Kidney (tissue), 14 donors: ENCODE data around the gene SPATA6L. TPM values are rescaled to one million over a fixed set of nuclear protein-coding genes. Genes with fewer than 3 reads are reported as not detected.

Experiments
- DNase-seq, 5 donors: peaks; one replicate each; pipeline ENCODE4 v3.0.0-alpha.2; 2013 to 2020
- FAIRE-seq: peaks from 2 replicates; lab custom pipeline; 2012; peaks lifted over from hg19 to GRCh38; lab: Jason Lieb, UNC
- H3K27ac ChIP-seq, 2 donors: one replicate each; pipeline ENCODE4 v1.7.0; 2013; ENCODE audit warnings: low read depth in 2 of 2, low read length in 2 of 2, inconsistent platforms in 1 of 2
- H3K27me3 ChIP-seq: one replicate; pipeline ENCODE4 v1.7.1; 2013; ENCODE audit warnings: low read length, inconsistent platforms; ENCODE audit not compliant: control insufficient read depth, insufficient read depth
- H3K36me3 ChIP-seq, 3 donors: one replicate each; pipeline versions ENCODE4 v1.7.0 to v1.7.1; 2013; ENCODE audit warnings: low read length in 3 of 3, control low read depth in 1 of 3, inconsistent platforms in 1 of 3; ENCODE audit not compliant: insufficient read depth in 3 of 3, control insufficient read depth in 2 of 3
- H3K4me1 ChIP-seq, 3 donors: one replicate each; pipeline versions ENCODE4 v1.7.0 to v1.7.1; 2013; ENCODE audit warnings: low read length in 3 of 3, inconsistent platforms in 1 of 3, low read depth in 1 of 3; ENCODE audit not compliant: control insufficient read depth in 2 of 3, insufficient read depth in 2 of 3
- H3K4me3 ChIP-seq, 3 donors: one replicate each; pipeline versions ENCODE4 v1.7.0 to v1.8.1; 2013; ENCODE audit warnings: low read length in 3 of 3, control low read depth in 1 of 3, inconsistent platforms in 1 of 3
- H3K9ac ChIP-seq, 3 donors: one replicate each; pipeline versions ENCODE4 v1.7.0 to v1.7.1; 2013; ENCODE audit warnings: low read length in 3 of 3, control low read depth in 1 of 3, inconsistent platforms in 1 of 3
- H3K9me3 ChIP-seq, 3 donors: one replicate each; pipeline versions ENCODE4 v1.7.0 to v1.7.1; 2013; ENCODE audit warnings: low read length in 3 of 3, control low read depth in 1 of 3, inconsistent platforms in 1 of 3; ENCODE audit not compliant: control insufficient read depth in 2 of 3, insufficient read depth in 1 of 3
- intact Hi-C: fragments of 100-400 bp; cut with DNase I; formaldehyde crosslinking; loops from one replicate; pipeline ENCODE4 v1.11.1; 2022
- polyA plus RNA-seq: library from polyadenylated mRNA; stranded (reverse); fragments of 350-450 nt; fragmentation: Illumina TruSeq; extraction: RNeasy Lipid Tissue Mini Kit (QIAGEN cat#74804); gene quantifications from one replicate; pipeline ENCODE4 v1.2.3, GENCODE V29; 2014; ENCODE audit warnings: low read depth, low replicate concordance; ENCODE audit not compliant: insufficient read depth
- total RNA-seq: library from RNA; stranded (reverse); fragmentation: NEBNext Ultra II Directional; extraction: Animal tissue kit (Norgen Biotek cat#: 25700); gene quantifications from one replicate; pipeline ENCODE4 v1.2.1, GENCODE V29; 2021
- TF ChIP-seq, protein P1 (sequence below): IDR thresholded peaks from 3 replicates; pipeline ENCODE4 v1.5.1; 2012; ENCODE audit warnings: mild to moderate bottlenecking, moderate library complexity, borderline replicate concordance; ENCODE audit not compliant: insufficient read depth; ENCODE audit errors: extremely low read depth
- donor health status: control.
- donor health status: control.
- donor health status: control.
- donor health status: control.
- donor health status: control.
- donor health status: DM: yes; HTN: yes; CAD: no.
- donor health status: Normal renal cell carcinoma (clear cell type).

The SPATA6L gene
- total and polyA plus RNA-seq, 2 donors from 2014 or later = 1.5 to 15.1 TPM

DNA sequence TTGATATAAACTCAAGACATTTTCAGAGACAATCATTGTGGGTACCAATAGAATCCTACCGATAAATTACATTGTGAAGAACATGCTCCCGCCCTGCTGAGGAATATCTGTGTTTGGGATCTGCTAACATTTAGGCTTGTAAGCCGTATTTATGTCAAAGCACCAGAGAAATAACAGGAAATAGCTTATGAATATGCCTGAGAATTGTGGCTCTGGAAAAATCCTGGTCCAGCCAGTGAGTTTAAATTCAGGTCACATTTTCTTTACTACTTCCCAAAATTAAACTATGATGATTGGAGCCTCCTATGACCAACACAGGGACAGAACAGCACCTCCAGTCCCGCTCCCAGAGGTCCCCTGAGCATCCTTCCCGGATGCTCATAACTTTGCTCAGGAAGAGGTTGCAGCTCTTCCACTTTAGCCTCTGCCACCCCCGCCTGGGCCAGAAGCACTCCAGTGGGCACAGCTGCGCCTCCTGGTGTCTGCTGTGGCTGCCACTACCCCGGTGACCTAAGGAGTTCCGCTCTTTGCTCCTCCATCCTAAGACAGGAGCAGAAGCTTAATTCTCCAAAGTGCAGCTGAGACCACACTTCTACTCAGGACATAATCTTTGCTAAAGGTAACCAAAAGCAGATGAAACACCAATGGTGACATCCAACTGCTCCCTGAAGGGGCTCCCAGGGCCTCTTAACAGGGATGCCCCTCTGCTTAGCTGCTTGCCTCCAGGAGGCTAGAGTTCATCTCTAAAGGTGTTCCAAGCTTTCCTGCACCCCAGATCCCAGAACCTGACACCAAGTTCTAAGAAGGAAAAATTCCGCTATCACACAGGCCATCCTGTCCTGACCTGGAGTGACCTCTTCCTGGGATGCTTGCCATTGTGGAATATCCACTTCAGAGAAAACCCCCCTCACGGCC lies 117.2 kb downstream of the SPATA6L start:
- DNase-seq (peak in 1 of 5 donors; percentile 35), FAIRE-seq (no peak)
- H3K4me1 ChIP-seq = peaks cover 0 to 39% (median 22%) of the 10 kb centered on the region in 3 donors
- intact Hi-C loops = no loop called here
- TF ChIP-seq, protein P1, sequence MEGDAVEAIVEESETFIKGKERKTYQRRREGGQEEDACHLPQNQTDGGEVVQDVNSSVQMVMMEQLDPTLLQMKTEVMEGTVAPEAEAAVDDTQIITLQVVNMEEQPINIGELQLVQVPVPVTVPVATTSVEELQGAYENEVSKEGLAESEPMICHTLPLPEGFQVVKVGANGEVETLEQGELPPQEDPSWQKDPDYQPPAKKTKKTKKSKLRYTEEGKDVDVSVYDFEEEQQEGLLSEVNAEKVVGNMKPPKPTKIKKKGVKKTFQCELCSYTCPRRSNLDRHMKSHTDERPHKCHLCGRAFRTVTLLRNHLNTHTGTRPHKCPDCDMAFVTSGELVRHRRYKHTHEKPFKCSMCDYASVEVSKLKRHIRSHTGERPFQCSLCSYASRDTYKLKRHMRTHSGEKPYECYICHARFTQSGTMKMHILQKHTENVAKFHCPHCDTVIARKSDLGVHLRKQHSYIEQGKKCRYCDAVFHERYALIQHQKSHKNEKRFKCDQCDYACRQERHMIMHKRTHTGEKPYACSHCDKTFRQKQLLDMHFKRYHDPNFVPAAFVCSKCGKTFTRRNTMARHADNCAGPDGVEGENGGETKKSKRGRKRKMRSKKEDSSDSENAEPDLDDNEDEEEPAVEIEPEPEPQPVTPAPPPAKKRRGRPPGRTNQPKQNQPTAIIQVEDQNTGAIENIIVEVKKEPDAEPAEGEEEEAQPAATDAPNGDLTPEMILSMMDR = no peak
- H3K9ac ChIP-seq = no peak overlapping the region
- H3K36me3 ChIP-seq = peaks cover 0 to 9% (median 0%) of the 10 kb centered on the region in 3 donors
- H3K4me3 ChIP-seq = no peak overlapping the region
- H3K27me3 ChIP-seq = no peaks in the 10 kb centered on the region
- H3K27ac ChIP-seq = peak overlapping the region; percentile 38 to 75
- H3K9me3 ChIP-seq = no peaks in the 10 kb centered on the region

Other genes with a start within 250 kb of the SPATA6L start
- gene SLC1A1, start 176.0 kb downstream of the SPATA6L start, total RNA-seq = 19.0 TPM
- 19.6 TPM for gene SLC1A1, start 176.0 kb downstream of the SPATA6L start, polyA plus RNA-seq
- 9.0 TPM for gene PLPP6, start 4.2 kb downstream of the SPATA6L start, total RNA-seq
- 6.7 TPM for gene PLPP6, start 4.2 kb downstream of the SPATA6L start, polyA plus RNA-seq
- gene CDC37L1, start 13.1 kb upstream of the SPATA6L start, total RNA-seq = 24.7 TPM
- gene CDC37L1, start 13.1 kb upstream of the SPATA6L start, polyA plus RNA-seq = 16.9 TPM
- 70.9 TPM for gene AK3, start 74.7 kb upstream of the SPATA6L start, total RNA-seq
- gene AK3, start 74.7 kb upstream of the SPATA6L start, polyA plus RNA-seq = 93.5 TPM
- gene RCL1, start 126.5 kb upstream of the SPATA6L start, total RNA-seq = 22.8 TPM
- 15.7 TPM for gene RCL1, start 126.5 kb upstream of the SPATA6L start, polyA plus RNA-seq